CD14-positive monocyte (primary cell): ENCODE measurements around the gene SRPK2. TPM values are rescaled to one million over a fixed set of nuclear protein-coding genes. Genes with fewer than 3 reads are reported as not detected.

ENCODE experiments used
- DNase-seq, 3 donors: peaks; one replicate each; pipeline ENCODE4 v3.0.0-alpha.2; 2011 to 2022
- H2AFZ ChIP-seq: 2 replicates; pipeline ENCODE4 v1.6.0; 2012; ENCODE audit warnings: mild to moderate bottlenecking, low read depth, low read length, inconsistent platforms; ENCODE audit not compliant: insufficient read depth, poor library complexity, severe bottlenecking
- H3K27ac ChIP-seq, 2 donors: 1 replicate in 1 of 2; 2 replicates in 1 of 2; pipeline ENCODE4 v1.5.1; 2012 to 2013; ENCODE audit warnings: low read length in 2 of 2, control low read depth in 1 of 2, inconsistent platforms in 1 of 2, low read depth in 1 of 2, mild to moderate bottlenecking in 1 of 2
- H3K27me3 ChIP-seq, 2 donors: one replicate each; pipeline versions ENCODE4 v1.6.0 to v1.6.1; 2011 to 2013; ENCODE audit warnings: low read length in 2 of 2; ENCODE audit not compliant: control insufficient read depth in 2 of 2, insufficient read depth in 2 of 2
- H3K36me3 ChIP-seq, 2 donors: replicated peaks in 1 of 2; 1 replicate in 1 of 2; 2 replicates in 1 of 2; pipeline versions ENCODE4 v1.5.1 to v1.6.1; 2012 to 2013; ENCODE audit warnings: low read length in 2 of 2, control low read depth in 1 of 2, inconsistent platforms in 1 of 2, mild to moderate bottlenecking in 1 of 2; ENCODE audit not compliant: insufficient read depth in 2 of 2, control insufficient read depth in 1 of 2
- H3K4me1 ChIP-seq, 2 donors: 1 replicate in 1 of 2; 2 replicates in 1 of 2; pipeline versions ENCODE4 v1.5.1 to v1.6.1; 2012 to 2013; ENCODE audit warnings: low read length in 2 of 2, control low read depth in 1 of 2, inconsistent platforms in 1 of 2, mild to moderate bottlenecking in 1 of 2, moderate library complexity in 1 of 2; ENCODE audit not compliant: insufficient read depth in 2 of 2, control insufficient read depth in 1 of 2
- H3K4me2 ChIP-seq: replicated peaks from 2 replicates; pipeline ENCODE3; 2012; ENCODE audit warnings: low read length, moderate library complexity, mild to moderate bottlenecking; ENCODE audit not compliant: poor library complexity, severe bottlenecking; ENCODE audit errors: extremely low read depth
- H3K4me3 ChIP-seq, 3 experiments: fragments of 200-600 bp in 1 of 3; sonication (generic) in 1 of 3; replicated peaks in 1 of 3; 1 replicate in 2 of 3; 2 replicates in 1 of 3; pipeline ENCODE4 v1.5.1; 2011 to 2013; ENCODE audit warnings: low read length in 3 of 3, mild to moderate bottlenecking in 3 of 3, control low read depth in 2 of 3, low read depth in 2 of 3, inconsistent platforms in 1 of 3, moderate library complexity in 1 of 3
- H3K79me2 ChIP-seq: 2 replicates; pipeline ENCODE4 v1.6.0; 2012; ENCODE audit warnings: mild to moderate bottlenecking, control low read depth, inconsistent platforms, low read length, moderate library complexity; ENCODE audit not compliant: insufficient read depth
- H3K9ac ChIP-seq: 2 replicates; pipeline ENCODE4 v1.6.0; 2017; ENCODE audit warnings: low read length, mild to moderate bottlenecking; ENCODE audit not compliant: insufficient read depth, poor library complexity, severe bottlenecking
- H3K9me3 ChIP-seq, 2 donors: replicated peaks in 1 of 2; 1 replicate in 1 of 2; 2 replicates in 1 of 2; pipeline versions ENCODE4 v1.5.1 to v1.6.1; 2012 to 2013; ENCODE audit warnings: low read length in 2 of 2, control low read depth in 1 of 2; ENCODE audit not compliant: control insufficient read depth in 1 of 2, insufficient read depth in 1 of 2
- H4K20me1 ChIP-seq: 2 replicates; pipeline ENCODE4 v1.6.0; 2012; ENCODE audit warnings: mild to moderate bottlenecking, low read length, control low read depth, moderate library complexity; ENCODE audit not compliant: insufficient read depth
- H3K27ac Mint-ChIP-seq, 7 donors: one replicate each; pipeline ENCODE4 v1.8.0; 2020; ENCODE audit warnings: mild to moderate bottlenecking in 7 of 7, mixed read lengths in 7 of 7, moderate library complexity in 6 of 7, inconsistent platforms in 2 of 7
- H3K27me3 Mint-ChIP-seq, 3 donors: one replicate each; pipeline ENCODE4 v1.8.0; 2021 to 2022; ENCODE audit warnings: low read depth in 3 of 3, mild to moderate bottlenecking in 3 of 3, mixed read lengths in 3 of 3, moderate library complexity in 3 of 3, inconsistent platforms in 1 of 3
- H3K36me3 Mint-ChIP-seq, 2 donors: one replicate each; pipeline ENCODE4 v1.8.0; 2020; ENCODE audit warnings: mixed read lengths in 2 of 2, inconsistent platforms in 1 of 2, mild to moderate bottlenecking in 1 of 2
- H3K4me1 Mint-ChIP-seq: one replicate; pipeline ENCODE4 v1.8.0; 2020; ENCODE audit warnings: mild to moderate bottlenecking, mixed read lengths
- H3K4me3 Mint-ChIP-seq, 2 donors: one replicate each; pipeline ENCODE4 v1.8.0; 2020; ENCODE audit warnings: mild to moderate bottlenecking in 2 of 2, mixed read lengths in 2 of 2, moderate library complexity in 1 of 2
- H3K9me3 Mint-ChIP-seq, 7 donors: one replicate each; pipeline ENCODE4 v1.8.0; 2020 to 2022; ENCODE audit warnings: mixed read lengths in 7 of 7, mild to moderate bottlenecking in 6 of 7, moderate library complexity in 6 of 7, inconsistent platforms in 2 of 7
- WGBS: methylation state at CpG from one replicate; pipeline ENCODE4 v1.1.5; 2013; ENCODE audit warnings: missing lambda C conversion rate; ENCODE audit not compliant: insufficient coverage; 5-methylcytosine and 5-hydroxymethylcytosine counted together
- intact Hi-C, 2 donors: fragments of 100-400 bp; cut with micrococcal nuclease; formaldehyde crosslinking; loops; one replicate each; pipeline versions ENCODE4 v1.15.0 to v1.15.1; 2023
- polyA plus RNA-seq, 3 donors: library from polyadenylated mRNA; depleted of rRNA in 1 of 3; unstranded in 2 of 3; stranded (reverse) in 1 of 3; fragments of 300-500 nt in 2 of 3; fragments of >200 nt in 1 of 3; fragmentation: Illumina TruSeq in 2 of 3; gene quantifications; 1 replicate in 2 of 3; 2 replicates in 1 of 3; pipeline ENCODE4 v1.2.3, GENCODE V29; 2012 to 2021
- TF ChIP-seq, protein P1 (sequence below): fragments of 200-600 bp; IDR thresholded peaks from one replicate; pipeline ENCODE4 v1.8.0; 2022; ENCODE audit warnings: antibody characterized with exemption, mild to moderate bottlenecking

The SRPK2 gene
- polyA plus RNA-seq, 3 donors: 12.6 to 37.7 (median 30.0) TPM

DNA sequence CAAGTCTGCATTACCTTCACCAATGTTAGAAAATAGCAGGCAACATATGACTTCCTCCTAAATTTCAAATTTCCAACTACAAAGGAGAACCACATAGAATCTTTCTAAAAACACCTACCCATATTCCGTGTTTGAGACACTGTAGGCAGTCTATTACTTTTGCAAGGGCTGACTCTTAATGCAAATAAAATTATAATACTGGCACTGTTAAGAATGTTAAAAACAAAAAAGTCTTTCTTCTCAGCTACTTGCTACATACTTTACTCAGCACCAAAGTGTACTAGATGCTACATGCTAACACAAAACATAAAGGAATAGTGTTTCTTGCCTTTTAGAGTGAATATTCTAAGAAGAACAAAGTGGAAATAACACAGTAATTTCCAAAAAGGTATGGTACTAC is 65.4 kb downstream of the SRPK2 start:
- TF ChIP-seq, protein P1, sequence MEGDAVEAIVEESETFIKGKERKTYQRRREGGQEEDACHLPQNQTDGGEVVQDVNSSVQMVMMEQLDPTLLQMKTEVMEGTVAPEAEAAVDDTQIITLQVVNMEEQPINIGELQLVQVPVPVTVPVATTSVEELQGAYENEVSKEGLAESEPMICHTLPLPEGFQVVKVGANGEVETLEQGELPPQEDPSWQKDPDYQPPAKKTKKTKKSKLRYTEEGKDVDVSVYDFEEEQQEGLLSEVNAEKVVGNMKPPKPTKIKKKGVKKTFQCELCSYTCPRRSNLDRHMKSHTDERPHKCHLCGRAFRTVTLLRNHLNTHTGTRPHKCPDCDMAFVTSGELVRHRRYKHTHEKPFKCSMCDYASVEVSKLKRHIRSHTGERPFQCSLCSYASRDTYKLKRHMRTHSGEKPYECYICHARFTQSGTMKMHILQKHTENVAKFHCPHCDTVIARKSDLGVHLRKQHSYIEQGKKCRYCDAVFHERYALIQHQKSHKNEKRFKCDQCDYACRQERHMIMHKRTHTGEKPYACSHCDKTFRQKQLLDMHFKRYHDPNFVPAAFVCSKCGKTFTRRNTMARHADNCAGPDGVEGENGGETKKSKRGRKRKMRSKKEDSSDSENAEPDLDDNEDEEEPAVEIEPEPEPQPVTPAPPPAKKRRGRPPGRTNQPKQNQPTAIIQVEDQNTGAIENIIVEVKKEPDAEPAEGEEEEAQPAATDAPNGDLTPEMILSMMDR: no peak
- no peak overlapping the region for H3K27ac Mint-ChIP-seq
- Histone ChIP-seq H3K27ac (no peak overlapping the region), H3K4me3 (no peak overlapping the region), H3K27me3 (no peaks in the 10 kb centered on the region), H3K4me2 (no peak overlapping the region), H3K79me2 (peaks cover 87% of the 10 kb centered on the region), H3K36me3 (no peaks in the 10 kb centered on the region), H2AFZ (no peak overlapping the region), H3K9ac (no peak overlapping the region), H4K20me1 (peaks cover 90% of the 10 kb centered on the region), H3K9me3 (peaks cover 0 to 3% of the 10 kb centered on the region in 2 donors), H3K4me1 (peaks cover 16 to 21% of the 10 kb centered on the region in 2 donors)
- DNase-seq: no peak
- H3K4me1 Mint-ChIP-seq: peaks cover 32% of the 10 kb centered on the region
- no CpG with 5 or more reads among the region's 1 CpG for WGBS
- intact Hi-C loops: no loop called here
- peaks cover 5 to 10% of the 10 kb centered on the region in 2 donors for H3K36me3 Mint-ChIP-seq
- peaks cover 0 to 2% (median 0%) of the 10 kb centered on the region in 7 donors for H3K9me3 Mint-ChIP-seq
- H3K4me3 Mint-ChIP-seq: no peak overlapping the region
- H3K27me3 Mint-ChIP-seq: peaks cover 0 to 4% (median 0%) of the 10 kb centered on the region in 3 donors

DNA sequence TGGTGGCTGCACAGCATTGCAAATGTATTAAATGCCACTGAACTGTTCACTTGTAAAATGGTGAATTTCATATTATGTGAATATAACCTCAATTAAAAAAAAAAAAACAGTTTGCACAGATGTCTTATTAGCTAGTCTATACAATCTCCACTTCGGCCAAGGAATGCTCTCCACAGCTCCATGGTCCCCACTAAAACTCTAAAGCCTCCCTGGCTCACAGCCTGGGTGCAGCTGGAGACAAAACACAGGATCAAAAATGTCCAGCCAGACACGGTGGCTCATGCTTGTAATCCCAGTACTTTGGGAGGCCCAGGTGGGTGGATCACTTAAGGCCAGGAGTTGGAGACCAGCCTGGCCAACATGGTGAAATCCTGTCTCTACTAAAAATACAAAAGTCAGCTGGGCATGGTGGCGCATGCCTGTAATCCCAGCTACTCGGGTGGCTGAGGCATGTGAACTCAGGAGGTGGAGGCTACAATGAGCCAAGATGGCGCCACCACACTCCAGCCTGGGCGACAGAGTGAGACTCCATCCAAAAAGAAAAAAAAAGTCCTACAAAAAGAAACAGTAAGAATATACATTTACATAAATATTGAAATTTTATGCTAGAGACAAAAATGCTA is 66.0 kb downstream of the SRPK2 start:
- no peak overlapping the region for H3K27ac Mint-ChIP-seq
- WGBS: 94% methylated on average over 3 of the region's 6 CpGs
- intact Hi-C loops: no loop called here

More for the DNA sequence above, 66.0 kb downstream of the SRPK2 start:
- no peak overlapping the region for H3K27ac ChIP-seq
- peaks cover 16 to 21% of the 10 kb centered on the region in 2 donors for H3K4me1 ChIP-seq
- Mint-ChIP-seq H3K4me3 (no peak overlapping the region), H3K27me3 (no peaks in the 10 kb centered on the region), H3K9me3 (peaks cover 0 to 2% (median 0%) of the 10 kb centered on the region in 7 donors), H3K4me1 (peaks cover 32% of the 10 kb centered on the region), H3K36me3 (peaks cover 5 to 10% of the 10 kb centered on the region in 2 donors)
- peaks cover 89% of the 10 kb centered on the region for H3K79me2 ChIP-seq
- H3K4me3 ChIP-seq: no peak overlapping the region
- no peaks in the 10 kb centered on the region for H3K27me3 ChIP-seq
- no peaks in the 10 kb centered on the region for H3K36me3 ChIP-seq
- H3K9me3 ChIP-seq: peaks cover 0 to 3% of the 10 kb centered on the region in 2 donors
- peaks cover 90% of the 10 kb centered on the region for H4K20me1 ChIP-seq
- H3K9ac ChIP-seq: no peak overlapping the region
- no peak for DNase-seq
- H3K4me2 ChIP-seq: no peak overlapping the region
- TF ChIP-seq, protein P1: no peak
- H2AFZ ChIP-seq: no peak overlapping the region
